WTC11 (cell line): Measurements from ENCODE around the gene GGCT. TPM values are rescaled to one million over a fixed set of nuclear protein-coding genes. Genes with fewer than 3 reads are reported as not detected.

Experiments
- ATAC-seq: fragments of 200-7000 bp; cut with Tn5 transposase; 2 replicates; pipeline ENCODE4 v1.10.0; 2021; ENCODE audit warnings: mild to moderate bottlenecking, moderate library complexity
- CTCF ChIA-PET: fragments of 300-600 bp; sonication (Branson Sonifier 250); formaldehyde crosslinking; loops from one replicate; lab custom pipeline; 2021; ENCODE audit warnings: antibody characterized with exemption; lab: Charles Lee
- POLR2A ChIA-PET: fragments of 350-600 bp; sonication (Branson Sonifier 250); formaldehyde crosslinking; loops from one replicate; lab custom pipeline; 2021; ENCODE audit warnings: antibody characterized with exemption; lab: Charles Lee
- DNase-seq: peaks from one replicate; pipeline ENCODE4 v3.0.0; 2021; ENCODE audit warnings: low spot score
- H3K27ac Mint-ChIP-seq: 2 replicates; pipeline ENCODE4 v1.8.0; 2021; ENCODE audit warnings: mixed read lengths
- H3K27me3 Mint-ChIP-seq: 2 replicates; pipeline ENCODE4 v1.8.0; 2021; ENCODE audit warnings: low read depth, mild to moderate bottlenecking, moderate library complexity, mixed read lengths
- H3K36me3 Mint-ChIP-seq: 2 replicates; pipeline ENCODE4 v1.8.0; 2021; ENCODE audit warnings: mixed read lengths
- H3K4me1 Mint-ChIP-seq: 2 replicates; pipeline ENCODE4 v1.8.0; 2022; ENCODE audit warnings: mixed read lengths
- H3K4me3 Mint-ChIP-seq: 2 replicates; pipeline ENCODE4 v1.8.0; 2021; ENCODE audit warnings: mild to moderate bottlenecking, moderate library complexity, mixed read lengths
- H3K9me3 Mint-ChIP-seq: 2 replicates; pipeline ENCODE4 v1.8.0; 2021; ENCODE audit warnings: mixed read lengths
- ATF2 ChIP-seq: sonication (generic); formaldehyde crosslinking; IDR thresholded peaks from 2 replicates; pipeline ENCODE4 v1.8.1; 2022; ENCODE audit warnings: low read depth, missing genetic modification reagents, borderline replicate concordance
- ZNF121 ChIP-seq: sonication (generic); formaldehyde crosslinking; IDR thresholded peaks from 2 replicates; pipeline ENCODE4 v1.8.0; 2023; ENCODE audit warnings: missing genetic modification reagents
- total RNA-seq: library from RNA; stranded (reverse); gene quantifications from 3 replicates; pipeline ENCODE4 v1.2.3, GENCODE V29; 2021
- TF ChIP-seq, protein P1 (sequence below): fragments of 250-450 bp; sonication (Bioruptor Pico); IDR thresholded peaks from 2 replicates; pipeline ENCODE4 v1.8.0; 2021; ENCODE audit warnings: mild to moderate bottlenecking

GGCT gene
- total RNA-seq, 1 experiment from 2014 or later: 95.4 TPM

GRCh38 chr7:30448461-30449189, 56.0 kb downstream of the GGCT start:
- Mint-ChIP-seq H3K4me1 (peaks cover 26% of the 10 kb centered on the region), H3K4me3 (no peak overlapping the region), H3K9me3 (no peaks in the 10 kb centered on the region), H3K36me3 (peaks cover 3% of the 10 kb centered on the region), H3K27ac (no peak overlapping the region), H3K27me3 (no peaks in the 10 kb centered on the region)
- ChIA-PET CTCF (interaction anchor here (1.5 kb wide), 1 partner anchor 173 kb away, joined by 3 read pairs; no protein-coding TSS in a partner anchor), POLR2A (interaction anchor here (0.6 kb wide), 1 partner anchor 18 kb away, joined by 3 read pairs; no protein-coding TSS in a partner anchor)
- no peak for ATAC-seq
- TF ChIP-seq ZNF121 (CRISPR knock-in tag): no peak
- TF ChIP-seq ATF2 (CRISPR knock-in tag): no peak
- no peak for DNase-seq

DNA sequence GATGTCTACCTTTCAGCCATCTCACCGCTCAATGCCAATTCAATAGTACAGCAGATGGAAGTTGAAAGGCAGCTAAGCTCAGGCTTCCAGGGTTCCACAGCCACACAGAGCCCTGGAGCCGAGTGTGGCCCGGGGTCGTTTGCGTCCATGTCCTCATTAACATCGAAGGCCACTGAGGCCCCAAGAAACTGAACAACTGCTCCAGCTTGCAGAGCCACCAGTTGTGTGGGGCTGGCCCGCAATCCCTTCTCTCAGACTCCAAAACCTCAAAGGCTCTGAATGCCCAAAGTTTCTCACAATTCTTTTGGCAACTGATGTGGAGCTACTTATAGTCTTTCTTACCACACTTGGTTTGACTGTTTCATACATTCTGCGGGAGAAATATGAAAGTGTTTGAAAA, 57.2 kb downstream of the GGCT start:
- Mint-ChIP-seq H3K27ac (no peak overlapping the region), H3K9me3 (no peaks in the 10 kb centered on the region), H3K4me1 (peaks cover 26% of the 10 kb centered on the region), H3K27me3 (no peaks in the 10 kb centered on the region), H3K4me3 (no peak overlapping the region), H3K36me3 (peaks cover 3% of the 10 kb centered on the region)
- TF ChIP-seq, protein P1, sequence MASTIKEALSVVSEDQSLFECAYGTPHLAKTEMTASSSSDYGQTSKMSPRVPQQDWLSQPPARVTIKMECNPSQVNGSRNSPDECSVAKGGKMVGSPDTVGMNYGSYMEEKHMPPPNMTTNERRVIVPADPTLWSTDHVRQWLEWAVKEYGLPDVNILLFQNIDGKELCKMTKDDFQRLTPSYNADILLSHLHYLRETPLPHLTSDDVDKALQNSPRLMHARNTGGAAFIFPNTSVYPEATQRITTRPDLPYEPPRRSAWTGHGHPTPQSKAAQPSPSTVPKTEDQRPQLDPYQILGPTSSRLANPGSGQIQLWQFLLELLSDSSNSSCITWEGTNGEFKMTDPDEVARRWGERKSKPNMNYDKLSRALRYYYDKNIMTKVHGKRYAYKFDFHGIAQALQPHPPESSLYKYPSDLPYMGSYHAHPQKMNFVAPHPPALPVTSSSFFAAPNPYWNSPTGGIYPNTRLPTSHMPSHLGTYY (CRISPR knock-in tag): no peak
- ChIA-PET POLR2A (no interaction called here), CTCF (no interaction called here)
- DNase-seq: no peak
- ATAC-seq: no peak

Other genes with a start within 250 kb of the GGCT start
- gene ZNRF2, start 220.2 kb downstream of the GGCT start, total RNA-seq: 16.8 to 18.2 TPM (median 17.8 TPM) in 3 replicates
- 6.0 to 6.4 TPM (median 6.3 TPM) in 3 replicates for gene NOD1, start 26.0 kb downstream of the GGCT start, total RNA-seq
- 142 to 236 TPM (median 158 TPM) in 3 replicates for gene GARS1, start 90.0 kb upstream of the GGCT start, total RNA-seq
- gene CRHR2, start 177.6 kb upstream of the GGCT start, total RNA-seq: 0.09 to 0.25 TPM (median 0.22 TPM) in 3 replicates
- 3.5 to 5.6 TPM (median 4.4 TPM) in 3 replicates for gene INMT, start 247.3 kb upstream of the GGCT start, total RNA-seq